DMS79 treated with DMSO at 0.1 percent for 48 hours (cell line): ENCODE results near the gene LTBP1.

Experiments
- DNase-seq: peaks from one replicate; lab custom pipeline; 2025; lab: John Stamatoyannopoulos, UW

Gene LTBP1

GRCh38 chr2:33197198-33197938, 250.6 kb downstream of the LTBP1 start:
- no peak for DNase-seq

GRCh38 chr2:33202641-33203522, 256.1 kb downstream of the LTBP1 start:
- DNase-seq = peak; percentile 85

DNA sequence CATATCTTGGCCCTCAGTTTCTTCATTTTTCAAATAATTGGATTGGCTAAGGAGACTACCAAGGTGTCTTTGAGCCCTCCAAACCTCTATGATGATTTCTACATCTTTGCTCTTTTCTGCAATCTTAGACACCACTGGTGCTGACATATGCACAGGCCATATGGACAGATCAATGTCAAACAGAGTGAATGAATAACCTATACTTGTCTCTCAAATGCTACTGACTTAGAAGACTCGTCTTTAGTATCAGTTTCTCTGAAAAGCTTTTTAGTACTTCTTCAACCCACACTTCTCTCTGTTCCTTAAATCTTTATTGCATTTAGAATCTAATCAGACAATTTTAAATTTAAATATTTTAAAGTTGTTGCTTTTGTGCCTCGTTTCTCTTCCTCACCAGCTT, 258.2 kb downstream of the LTBP1 start:
- DNase-seq = no peak

GRCh38 chr2:33205693-33206434, 259.1 kb downstream of the LTBP1 start:
- peak; percentile 87 for DNase-seq

GRCh38 chr2:33207151-33207740, 260.5 kb downstream of the LTBP1 start:
- no peak for DNase-seq

GRCh38 chr2:33208400-33208799, 261.6 kb downstream of the LTBP1 start:
- no peak for DNase-seq

DNA sequence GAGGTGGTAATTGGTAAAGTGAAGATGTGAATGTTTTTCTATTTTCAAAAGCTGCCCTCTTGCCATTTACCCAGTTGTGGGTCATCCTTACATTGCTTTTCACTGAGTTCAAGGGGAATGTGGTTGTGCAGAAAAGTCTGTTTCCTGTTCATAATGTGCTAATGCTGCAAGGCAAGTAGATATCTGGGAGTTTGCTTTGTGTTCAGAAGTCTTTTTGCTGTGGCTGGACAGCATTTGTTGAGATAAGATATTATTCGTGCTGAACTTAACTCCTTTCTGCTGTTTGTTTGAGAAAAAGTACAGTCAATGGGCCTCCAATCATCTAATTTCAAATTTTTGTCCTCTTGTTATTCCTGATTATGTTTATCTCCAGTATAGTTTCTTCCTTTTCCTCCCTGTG, 263.2 kb downstream of the LTBP1 start:
- DNase-seq = no peak

DNA sequence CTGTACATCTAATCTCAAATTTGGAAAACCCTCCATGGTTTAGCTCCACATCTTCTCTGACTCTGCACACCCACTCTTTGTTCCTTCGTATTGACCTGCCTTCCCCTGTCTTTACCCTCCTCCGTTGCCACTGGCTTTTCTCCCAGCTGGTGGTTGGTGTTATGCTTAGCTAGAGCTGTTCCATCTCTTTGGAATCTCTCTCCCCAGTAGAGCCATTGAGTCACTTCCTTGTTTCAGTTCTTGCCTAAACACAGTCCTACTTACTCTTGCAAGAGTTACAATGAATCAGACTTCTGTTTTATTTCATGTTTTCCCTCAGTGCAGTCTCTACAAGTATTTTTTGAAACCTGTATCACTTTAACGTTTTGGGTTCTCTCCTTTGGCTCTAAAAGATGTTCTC, 263.9 kb downstream of the LTBP1 start:
- DNase-seq = no peak

DNA sequence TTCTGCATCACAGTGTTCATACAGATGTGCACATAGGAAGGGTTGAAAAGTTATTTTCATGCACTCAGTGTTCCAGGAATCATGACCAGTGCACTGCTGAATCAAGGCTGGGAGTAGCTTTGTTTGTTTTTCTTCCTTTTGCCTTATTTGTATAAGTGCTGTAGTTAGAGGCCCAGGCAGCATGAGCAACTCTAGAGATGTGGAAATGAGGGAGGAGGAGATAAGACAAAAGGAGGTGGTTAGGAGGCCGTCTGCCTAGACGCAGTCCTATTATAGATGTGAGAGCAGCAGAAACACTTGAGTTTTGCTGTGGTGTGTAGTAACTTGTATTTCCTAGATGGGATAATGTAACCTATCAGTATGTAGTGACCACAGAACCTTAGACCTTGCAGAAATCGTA, 265.4 kb downstream of the LTBP1 start:
- DNase-seq = no peak

DNA sequence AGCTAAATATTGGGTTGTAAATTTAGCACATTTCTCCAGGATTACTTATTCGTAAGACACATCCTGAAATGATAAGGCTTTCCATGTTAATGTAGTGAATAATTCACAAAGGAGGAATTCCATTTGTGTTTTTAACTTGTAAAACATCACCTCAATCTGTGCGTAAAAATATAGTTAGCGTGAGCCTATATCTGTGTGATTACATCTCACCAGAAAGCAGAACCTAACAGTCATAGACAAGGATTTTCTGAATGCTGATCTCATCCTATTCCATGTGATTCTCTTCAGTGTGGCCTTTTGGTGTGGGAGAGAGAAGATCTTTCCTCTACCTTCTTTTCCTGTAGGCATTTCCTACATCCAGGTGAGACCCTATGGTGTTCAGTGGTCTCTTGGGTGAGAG, 266.5 kb downstream of the LTBP1 start:
- no peak for DNase-seq

- DNase-seq = no peak
Measured at GRCh38 chr2:33213648-33214047, 266.9 kb downstream of the LTBP1 start.

GRCh38 chr2:33214436-33214835, 267.7 kb downstream of the LTBP1 start:
- no peak for DNase-seq

- DNase-seq = no peak
Measured at GRCh38 chr2:33214857-33215256, 268.1 kb downstream of the LTBP1 start.

DNA sequence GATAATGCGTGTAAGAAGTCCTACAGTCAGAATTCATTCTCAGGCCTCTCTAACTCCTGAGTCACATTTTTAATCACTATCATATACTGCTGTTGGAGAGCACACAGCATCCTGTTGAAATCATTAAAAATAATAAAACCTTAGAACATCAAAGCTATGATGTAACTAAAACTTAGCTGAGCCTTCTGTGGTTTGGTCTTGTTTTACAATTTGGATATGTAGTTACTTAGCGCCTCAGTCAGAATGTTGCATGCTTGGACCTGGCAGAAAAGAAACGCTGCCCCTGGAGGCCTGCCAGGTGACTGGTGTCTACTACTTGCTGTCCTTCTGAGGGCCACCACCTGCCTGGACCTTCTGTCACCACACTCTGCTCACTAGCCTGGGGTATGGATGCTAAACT, 268.5 kb downstream of the LTBP1 start:
- DNase-seq = no peak

DNA sequence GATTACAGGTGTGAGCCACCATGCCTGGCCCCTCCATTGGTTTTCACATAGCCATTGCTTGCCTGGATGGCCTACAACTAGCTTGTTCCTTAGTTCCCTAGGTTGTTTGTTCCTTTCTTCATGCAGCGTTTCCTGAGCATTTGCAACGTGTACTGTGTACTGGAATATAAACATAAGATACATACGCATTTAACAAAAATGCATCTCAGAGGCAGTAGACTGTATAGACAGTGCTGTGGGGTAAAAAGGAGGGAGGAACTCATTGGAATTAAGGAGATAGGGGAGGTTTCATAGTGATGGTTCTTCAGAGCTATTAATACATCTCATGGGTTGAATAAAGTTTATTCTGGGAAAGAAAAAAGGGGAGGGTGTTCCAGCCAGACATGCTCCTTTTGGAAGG, 269.2 kb downstream of the LTBP1 start:
- no peak for DNase-seq

DNA sequence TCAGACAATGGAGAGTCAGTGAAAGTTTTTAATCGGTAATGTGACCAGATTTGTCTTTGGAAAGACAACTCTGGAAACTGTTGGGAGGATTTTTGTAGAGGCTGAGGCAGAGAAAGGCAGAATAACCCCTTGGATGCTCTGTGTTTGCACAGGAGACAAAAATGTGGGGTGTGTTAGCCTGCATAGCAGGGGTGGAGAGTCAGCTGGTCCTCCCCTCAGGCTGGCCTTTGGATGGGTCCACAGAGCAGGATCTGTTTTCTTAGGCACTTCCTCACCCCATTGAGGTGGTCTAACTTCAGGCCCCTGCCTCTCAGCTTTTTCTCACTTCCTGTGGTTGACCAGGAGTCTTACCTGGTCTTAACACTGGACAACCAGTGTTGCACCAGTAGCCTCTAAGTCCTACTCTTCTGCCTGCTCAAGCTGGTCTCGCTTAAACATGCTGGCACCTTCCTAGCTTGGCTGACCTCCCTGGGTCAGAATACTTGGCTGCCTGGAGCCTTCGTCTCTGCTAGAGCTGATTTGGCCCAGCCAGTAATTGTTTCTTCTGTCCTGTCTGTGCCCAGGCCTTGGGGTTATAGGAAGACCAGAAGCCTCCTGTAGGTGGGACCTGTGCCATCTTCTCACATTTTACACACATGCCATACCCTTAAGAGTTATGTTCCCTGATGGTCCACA, 269.9 kb downstream of the LTBP1 start:
- DNase-seq = no peak

- DNase-seq = no peak
Measured at GRCh38 chr2:33217406-33217805, 270.7 kb downstream of the LTBP1 start.

DNA sequence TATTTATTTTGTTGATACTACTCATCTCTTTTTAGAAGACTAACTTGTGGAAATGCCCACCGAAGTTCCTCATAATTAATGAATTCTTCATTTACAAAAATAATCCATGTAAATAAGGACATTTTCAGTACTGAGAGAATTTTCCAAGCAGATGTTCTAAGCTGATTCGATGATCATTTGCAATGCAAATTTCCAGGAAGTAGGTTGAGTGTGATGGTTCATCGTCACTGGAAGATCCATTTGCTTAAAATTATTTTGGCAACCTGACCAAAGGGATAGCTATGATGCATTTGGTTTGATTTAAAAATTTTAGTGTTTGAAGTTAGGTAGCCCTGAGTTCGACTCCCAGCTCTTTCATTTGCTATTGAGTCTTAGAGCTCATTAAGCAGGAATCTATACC, 272.4 kb downstream of the LTBP1 start:
- no peak for DNase-seq

GRCh38 chr2:33219850-33220275, 273.1 kb downstream of the LTBP1 start:
- DNase-seq = no peak

- no peak for DNase-seq
Measured at GRCh38 chr2:33220533-33220932, 273.8 kb downstream of the LTBP1 start.

DNA sequence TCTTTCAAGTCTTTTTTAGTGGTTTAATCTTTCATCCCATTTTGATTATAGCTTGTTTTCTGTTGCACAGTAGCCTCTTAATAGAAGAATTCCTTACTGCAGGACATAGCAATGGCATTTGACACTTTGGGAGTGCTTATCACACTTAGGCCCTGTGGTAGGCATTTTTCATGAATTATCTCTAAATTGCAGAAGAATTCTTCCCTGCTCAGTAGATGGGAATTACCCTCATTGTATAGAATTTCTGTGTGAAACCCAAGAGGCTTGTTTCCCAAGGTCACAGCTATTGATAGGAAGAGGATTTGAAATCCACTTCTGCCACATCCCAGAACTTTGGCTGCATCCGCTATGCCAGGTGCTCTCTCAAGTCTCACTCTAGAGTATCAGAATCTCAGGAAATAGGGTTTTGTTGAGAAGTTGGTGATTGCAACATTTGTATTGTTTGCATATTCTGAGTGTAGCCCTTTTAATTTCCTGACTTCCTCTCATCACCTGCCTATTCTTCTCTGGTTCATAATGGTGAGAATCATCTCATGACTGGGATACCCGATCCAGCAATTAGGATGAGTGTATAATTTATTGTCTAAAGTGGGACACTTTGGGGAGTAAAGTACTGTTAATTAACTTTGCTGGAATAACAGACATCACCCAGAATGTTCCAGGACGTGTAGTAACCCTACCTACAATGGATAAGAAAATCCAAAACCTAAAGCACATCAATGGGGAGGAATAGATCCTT, 274.5 kb downstream of the LTBP1 start:
- no peak for DNase-seq
